ENCODE data around the gene METAP2.
"Not testable (repeated sequence)": the region's sequence is repeated elsewhere in the genome, so short reads cannot be mapped to it uniquely, and the experiment has no call there.

The METAP2 gene

GRCh38 chr12:95463050-95463449 is 10.9 kb upstream of the METAP2 start:
- no peak for DNase-seq

GRCh38 chr12:95463776-95464175 is 10.2 kb upstream of the METAP2 start:
- DNase-seq: not testable (repeated sequence)

DNA sequence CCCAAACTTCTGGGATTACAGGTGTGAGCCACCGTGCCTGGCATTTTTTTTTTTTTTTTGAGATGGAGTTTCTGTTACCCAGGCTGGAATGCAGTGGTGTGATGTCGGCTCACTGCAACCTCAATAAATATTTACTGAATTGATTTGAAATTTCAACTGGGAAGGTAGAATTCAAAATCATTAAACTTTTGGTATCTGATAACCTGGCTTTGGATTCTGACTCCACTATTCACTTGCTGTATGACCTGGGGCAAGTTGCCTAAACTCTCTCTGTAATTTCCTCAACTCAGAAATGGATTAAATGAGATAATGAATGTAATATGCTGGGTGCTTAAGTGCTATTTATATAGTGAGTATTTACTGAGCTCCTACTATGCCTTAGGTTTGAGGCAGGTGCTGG is 8.7 kb upstream of the METAP2 start:
- DNase-seq: no peak

DNA sequence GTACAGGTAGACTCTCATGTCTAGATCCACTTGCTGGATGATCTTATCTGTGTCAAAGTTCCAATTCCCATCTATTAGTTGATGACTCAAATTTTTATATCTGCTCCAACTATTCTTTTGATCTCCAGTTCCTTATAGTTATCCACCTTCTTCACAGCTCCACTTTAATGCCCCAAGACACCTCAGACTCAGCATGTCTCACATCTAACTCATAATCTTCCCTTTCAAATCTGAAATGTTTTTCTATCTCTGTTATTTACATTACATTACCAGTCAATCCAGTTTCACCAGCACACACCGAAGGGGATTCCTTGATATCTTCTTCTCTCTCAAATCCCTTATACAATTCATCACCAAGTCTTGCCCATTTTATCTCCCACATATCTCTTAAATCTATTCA is 3.7 kb upstream of the METAP2 start:
- no peak for DNase-seq

DNA sequence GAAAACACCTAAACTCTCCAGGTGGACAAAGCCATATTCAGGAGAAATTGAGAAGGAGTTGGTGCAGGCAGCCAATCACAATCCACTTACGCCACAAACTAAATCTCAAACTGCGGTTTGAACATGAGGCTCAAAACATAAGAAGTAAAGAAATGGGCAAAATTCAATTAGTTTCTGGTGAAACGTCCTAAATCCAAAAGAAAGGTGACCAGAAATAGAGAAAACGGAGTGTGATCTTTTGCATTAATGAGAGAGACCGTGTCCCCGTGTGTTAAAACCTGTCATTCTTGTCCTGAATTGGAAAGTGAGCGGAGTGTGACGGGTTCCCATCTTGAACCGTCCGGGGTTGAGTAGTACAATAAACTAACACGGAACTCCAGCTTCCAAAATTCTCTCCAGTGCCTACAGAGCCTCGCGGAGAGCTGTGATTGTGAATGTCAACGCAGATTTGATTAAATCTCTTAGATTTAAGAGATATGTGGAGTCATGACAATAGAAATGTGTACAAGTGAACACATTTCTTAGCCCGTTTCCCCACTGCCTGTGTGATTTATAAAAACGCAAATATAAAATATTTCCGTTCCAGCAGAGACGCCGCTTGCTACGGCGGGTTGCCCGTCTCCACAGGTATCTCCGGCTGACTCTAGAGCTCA is 595 bp upstream of the METAP2 start:
- DNase-seq: peak; percentile 55

DNA sequence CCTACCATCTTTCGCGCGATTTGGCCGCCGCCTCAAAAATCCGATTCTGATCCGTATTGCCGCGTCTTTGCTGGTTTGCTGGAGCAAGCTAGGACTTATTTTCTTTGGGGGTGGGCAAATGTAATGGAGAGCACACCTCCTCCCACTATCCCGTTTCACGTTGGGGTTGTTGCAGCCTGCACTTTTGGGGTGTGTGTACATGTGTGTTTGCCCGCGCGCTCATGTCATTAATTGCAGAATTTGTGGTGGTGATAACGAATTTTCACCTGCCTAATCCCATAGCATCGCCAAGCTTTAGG is 657 bp downstream of the METAP2 start:
- DNase-seq: no peak

GRCh38 chr12:95480230-95480629 is 6.3 kb downstream of the METAP2 start:
- DNase-seq: no peak

- no peak for DNase-seq
Observed at GRCh38 chr12:95481072-95481471, 7.1 kb downstream of the METAP2 start.

DNA sequence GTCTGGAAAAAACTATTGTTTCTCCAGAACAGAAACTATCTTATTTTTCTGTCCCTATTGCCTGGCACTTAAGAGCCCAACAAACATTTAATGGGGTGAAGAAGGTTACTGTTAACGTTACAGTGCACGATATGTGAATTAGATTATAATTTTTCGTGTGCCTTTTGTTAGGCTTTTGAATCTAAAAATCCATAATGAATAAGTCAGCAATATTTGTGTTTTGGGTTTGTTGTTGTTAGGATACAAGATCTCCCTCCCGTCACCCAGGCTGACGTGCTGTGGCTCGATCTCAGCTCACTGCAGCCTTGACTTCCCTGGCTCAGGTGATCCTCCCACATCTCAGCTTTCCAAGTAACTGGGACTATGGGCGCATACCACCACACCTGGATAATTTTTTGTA is 7.9 kb downstream of the METAP2 start:
- no peak for DNase-seq

GRCh38 chr12:95482564-95482963 is 8.6 kb downstream of the METAP2 start:
- DNase-seq: not testable (repeated sequence)

- DNase-seq: no peak
Observed at GRCh38 chr12:95484524-95484923, 10.6 kb downstream of the METAP2 start.

- DNase-seq: no peak
Observed at GRCh38 chr12:95487024-95487423, 13.1 kb downstream of the METAP2 start.

- no peak for DNase-seq
Observed at GRCh38 chr12:95492462-95492861, 18.5 kb downstream of the METAP2 start.

GRCh38 chr12:95494888-95495287 is 20.9 kb downstream of the METAP2 start:
- DNase-seq: no peak

DNA sequence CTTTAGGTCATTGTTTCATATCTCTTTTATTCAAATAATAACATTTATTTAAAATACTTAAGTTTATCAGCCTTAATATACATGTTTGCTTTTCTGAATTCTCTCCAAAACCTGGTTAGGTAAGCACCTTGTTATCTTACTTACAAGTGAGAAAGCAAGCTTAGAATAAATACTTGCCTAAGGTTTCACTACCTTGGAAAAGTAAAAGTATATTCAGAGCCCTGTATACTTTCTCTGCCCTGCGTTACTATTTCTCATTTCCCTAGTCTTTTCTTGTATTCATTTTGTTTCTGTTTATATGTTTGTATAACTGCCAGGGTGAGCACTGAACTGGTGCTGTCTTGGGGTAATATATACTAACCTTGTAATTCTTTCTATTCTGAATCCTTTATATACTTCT is 21.5 kb downstream of the METAP2 start:
- no peak for DNase-seq

DNA sequence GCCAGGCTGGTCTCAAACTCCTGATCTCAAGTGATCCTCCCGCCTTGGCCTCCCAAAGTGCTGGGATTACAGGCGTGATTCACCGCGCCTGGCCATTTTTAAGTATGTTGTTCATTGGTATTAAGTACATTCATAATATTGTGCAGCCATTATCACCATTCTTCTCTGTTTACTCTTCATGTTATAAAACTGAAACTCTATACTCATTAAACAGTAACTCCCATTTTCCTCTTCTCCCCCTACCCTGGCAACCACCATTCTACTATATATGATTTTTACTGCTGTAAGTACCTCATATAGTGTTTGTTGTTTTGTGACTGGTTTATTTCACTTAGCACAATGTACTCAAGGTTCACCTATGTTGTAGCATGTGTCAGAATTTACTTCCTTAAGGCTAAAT is 23.1 kb downstream of the METAP2 start:
- DNase-seq: peak; percentile 46

GRCh38 chr12:95498968-95499367 is 25.0 kb downstream of the METAP2 start:
- DNase-seq: no peak

DNA sequence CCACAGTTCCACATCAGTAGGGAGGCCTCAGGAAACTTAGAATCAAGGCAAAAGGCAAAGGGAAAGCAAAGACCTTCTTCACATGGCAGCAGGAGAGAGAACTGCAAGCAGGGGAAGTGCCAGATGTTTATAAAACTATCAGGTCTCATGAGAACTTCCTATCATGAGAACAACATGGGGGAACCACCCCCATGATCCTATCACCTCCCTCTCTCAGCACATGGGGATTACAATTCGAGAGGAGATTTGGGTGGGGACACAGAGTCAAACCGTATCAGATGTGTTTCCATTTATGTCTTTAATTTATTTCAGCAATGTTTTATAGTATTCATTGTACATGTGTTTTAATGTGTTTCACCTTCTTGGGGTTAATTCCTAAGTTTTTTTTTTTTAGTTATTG is 25.8 kb downstream of the METAP2 start:
- no peak for DNase-seq

GRCh38 chr12:95504140-95504539 is 30.2 kb downstream of the METAP2 start:
- DNase-seq: no peak

DNA sequence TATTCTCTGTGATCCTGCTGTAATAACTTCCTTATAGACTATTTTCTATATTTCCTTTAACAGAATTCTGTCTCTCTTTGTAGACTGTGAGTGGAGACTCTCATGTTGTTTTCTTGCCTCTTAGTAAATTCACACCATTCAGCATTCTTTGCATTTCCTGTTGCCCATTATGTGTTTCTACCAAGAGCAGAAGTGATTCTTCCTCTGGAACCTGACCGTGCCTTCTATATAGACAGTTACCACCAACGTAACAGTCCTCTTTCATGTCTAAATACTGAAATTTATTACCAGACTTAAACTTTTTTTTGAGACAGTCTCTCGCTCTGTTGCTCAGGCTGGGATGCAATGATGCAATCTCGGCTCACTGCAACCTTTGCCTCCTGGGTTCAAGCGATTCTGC is 31.1 kb downstream of the METAP2 start:
- no peak for DNase-seq

DNA sequence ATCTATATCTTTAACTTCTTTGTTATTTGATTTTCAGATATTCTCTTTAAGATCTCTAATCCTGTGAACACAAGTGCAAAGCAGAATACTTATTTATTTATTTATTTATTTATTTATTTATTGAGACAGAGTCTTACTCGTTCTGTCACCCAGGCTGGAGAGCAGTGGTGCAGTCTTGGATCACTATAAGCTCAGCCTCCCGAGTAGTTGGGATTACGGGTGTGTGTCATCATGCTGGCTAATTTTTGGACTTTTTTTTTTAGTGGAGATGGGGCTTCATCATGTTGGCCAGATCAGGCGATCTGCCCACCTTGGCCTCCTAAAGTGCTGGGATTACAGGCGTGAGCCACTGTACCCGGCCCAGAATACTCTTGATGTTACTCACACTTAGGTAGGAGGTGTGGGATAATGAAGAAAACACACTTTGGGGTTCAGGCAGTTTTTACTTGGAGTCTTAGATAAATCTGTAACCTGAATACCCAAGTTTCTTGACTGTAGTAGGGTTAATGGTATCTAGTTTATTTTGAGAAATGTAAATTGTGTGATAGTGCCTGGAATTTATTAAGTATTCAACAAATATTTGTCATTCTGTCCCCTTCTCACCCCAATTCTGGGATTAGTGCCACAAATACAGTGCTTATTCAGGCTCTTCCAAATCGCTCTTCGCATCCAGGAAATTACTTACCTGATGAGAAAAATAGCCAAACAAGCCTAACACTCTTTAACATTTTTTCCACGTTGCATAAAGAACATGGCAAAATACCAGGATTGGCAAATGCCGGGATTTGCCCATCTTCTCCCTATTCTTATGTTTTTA is 33.0 kb downstream of the METAP2 start:
- no peak for DNase-seq

- DNase-seq: no peak
Observed at GRCh38 chr12:95509300-95509699, 35.3 kb downstream of the METAP2 start.

GRCh38 chr12:95511977-95512376 is 38.0 kb downstream of the METAP2 start:
- no peak for DNase-seq

- no peak for DNase-seq
Observed at GRCh38 chr12:95513599-95513998, 39.6 kb downstream of the METAP2 start.

DNA sequence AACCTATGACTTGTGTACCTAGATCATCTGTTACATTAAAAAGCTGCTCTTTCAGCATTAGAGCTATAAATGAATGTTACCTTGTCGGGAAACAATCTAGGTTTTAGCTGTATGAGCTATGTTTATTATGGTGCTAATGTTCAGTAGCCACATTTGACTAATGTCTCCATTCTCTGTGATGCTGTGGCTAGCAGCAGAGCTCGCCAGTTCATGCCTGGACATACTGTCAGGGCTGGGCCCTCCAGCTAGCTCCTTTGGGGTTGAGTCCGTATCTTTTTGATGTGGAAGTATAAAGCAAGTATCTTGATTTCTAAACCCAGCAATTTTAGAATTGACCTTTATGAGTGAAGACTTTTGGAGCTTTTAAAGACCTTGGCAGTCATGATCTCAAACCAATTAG is 41.2 kb downstream of the METAP2 start:
- no peak for DNase-seq

All from DMS153 (cell line).